CD14-positive monocyte (primary cell): ENCODE data around the gene PIK3IP1. TPM values are rescaled to one million over a fixed set of nuclear protein-coding genes. Genes with fewer than 3 reads are reported as not detected.

Source experiments
- DNase-seq, 3 donors: peaks; one replicate each; pipeline ENCODE4 v3.0.0-alpha.2; 2011 to 2022
- H2AFZ ChIP-seq: 2 replicates; pipeline ENCODE4 v1.6.0; 2012; ENCODE audit warnings: mild to moderate bottlenecking, low read depth, low read length, inconsistent platforms; ENCODE audit not compliant: insufficient read depth, poor library complexity, severe bottlenecking
- H3K27ac ChIP-seq, 2 donors: 1 replicate in 1 of 2; 2 replicates in 1 of 2; pipeline ENCODE4 v1.5.1; 2012 to 2013; ENCODE audit warnings: low read length in 2 of 2, control low read depth in 1 of 2, inconsistent platforms in 1 of 2, low read depth in 1 of 2, mild to moderate bottlenecking in 1 of 2
- H3K27me3 ChIP-seq, 2 donors: one replicate each; pipeline versions ENCODE4 v1.6.0 to v1.6.1; 2011 to 2013; ENCODE audit warnings: low read length in 2 of 2; ENCODE audit not compliant: control insufficient read depth in 2 of 2, insufficient read depth in 2 of 2
- H3K36me3 ChIP-seq, 2 donors: replicated peaks in 1 of 2; 1 replicate in 1 of 2; 2 replicates in 1 of 2; pipeline versions ENCODE4 v1.5.1 to v1.6.1; 2012 to 2013; ENCODE audit warnings: low read length in 2 of 2, control low read depth in 1 of 2, inconsistent platforms in 1 of 2, mild to moderate bottlenecking in 1 of 2; ENCODE audit not compliant: insufficient read depth in 2 of 2, control insufficient read depth in 1 of 2
- H3K4me1 ChIP-seq, 2 donors: 1 replicate in 1 of 2; 2 replicates in 1 of 2; pipeline versions ENCODE4 v1.5.1 to v1.6.1; 2012 to 2013; ENCODE audit warnings: low read length in 2 of 2, control low read depth in 1 of 2, inconsistent platforms in 1 of 2, mild to moderate bottlenecking in 1 of 2, moderate library complexity in 1 of 2; ENCODE audit not compliant: insufficient read depth in 2 of 2, control insufficient read depth in 1 of 2
- H3K4me2 ChIP-seq: replicated peaks from 2 replicates; pipeline ENCODE3; 2012; ENCODE audit warnings: low read length, moderate library complexity, mild to moderate bottlenecking; ENCODE audit not compliant: poor library complexity, severe bottlenecking; ENCODE audit errors: extremely low read depth
- H3K4me3 ChIP-seq, 3 experiments: fragments of 200-600 bp in 1 of 3; sonication (generic) in 1 of 3; replicated peaks in 1 of 3; 1 replicate in 2 of 3; 2 replicates in 1 of 3; pipeline ENCODE4 v1.5.1; 2011 to 2013; ENCODE audit warnings: low read length in 3 of 3, mild to moderate bottlenecking in 3 of 3, control low read depth in 2 of 3, low read depth in 2 of 3, inconsistent platforms in 1 of 3, moderate library complexity in 1 of 3
- H3K79me2 ChIP-seq: 2 replicates; pipeline ENCODE4 v1.6.0; 2012; ENCODE audit warnings: mild to moderate bottlenecking, control low read depth, inconsistent platforms, low read length, moderate library complexity; ENCODE audit not compliant: insufficient read depth
- H3K9ac ChIP-seq: 2 replicates; pipeline ENCODE4 v1.6.0; 2017; ENCODE audit warnings: low read length, mild to moderate bottlenecking; ENCODE audit not compliant: insufficient read depth, poor library complexity, severe bottlenecking
- H3K9me3 ChIP-seq, 2 donors: replicated peaks in 1 of 2; 1 replicate in 1 of 2; 2 replicates in 1 of 2; pipeline versions ENCODE4 v1.5.1 to v1.6.1; 2012 to 2013; ENCODE audit warnings: low read length in 2 of 2, control low read depth in 1 of 2; ENCODE audit not compliant: control insufficient read depth in 1 of 2, insufficient read depth in 1 of 2
- H4K20me1 ChIP-seq: 2 replicates; pipeline ENCODE4 v1.6.0; 2012; ENCODE audit warnings: mild to moderate bottlenecking, low read length, control low read depth, moderate library complexity; ENCODE audit not compliant: insufficient read depth
- H3K27ac Mint-ChIP-seq, 7 donors: one replicate each; pipeline ENCODE4 v1.8.0; 2020; ENCODE audit warnings: mild to moderate bottlenecking in 7 of 7, mixed read lengths in 7 of 7, moderate library complexity in 6 of 7, inconsistent platforms in 2 of 7
- H3K27me3 Mint-ChIP-seq, 3 donors: one replicate each; pipeline ENCODE4 v1.8.0; 2021 to 2022; ENCODE audit warnings: low read depth in 3 of 3, mild to moderate bottlenecking in 3 of 3, mixed read lengths in 3 of 3, moderate library complexity in 3 of 3, inconsistent platforms in 1 of 3
- H3K36me3 Mint-ChIP-seq, 2 donors: one replicate each; pipeline ENCODE4 v1.8.0; 2020; ENCODE audit warnings: mixed read lengths in 2 of 2, inconsistent platforms in 1 of 2, mild to moderate bottlenecking in 1 of 2
- H3K4me1 Mint-ChIP-seq: one replicate; pipeline ENCODE4 v1.8.0; 2020; ENCODE audit warnings: mild to moderate bottlenecking, mixed read lengths
- H3K4me3 Mint-ChIP-seq, 2 donors: one replicate each; pipeline ENCODE4 v1.8.0; 2020; ENCODE audit warnings: mild to moderate bottlenecking in 2 of 2, mixed read lengths in 2 of 2, moderate library complexity in 1 of 2
- H3K9me3 Mint-ChIP-seq, 7 donors: one replicate each; pipeline ENCODE4 v1.8.0; 2020 to 2022; ENCODE audit warnings: mixed read lengths in 7 of 7, mild to moderate bottlenecking in 6 of 7, moderate library complexity in 6 of 7, inconsistent platforms in 2 of 7
- WGBS: methylation state at CpG from one replicate; pipeline ENCODE4 v1.1.5; 2013; ENCODE audit warnings: missing lambda C conversion rate; ENCODE audit not compliant: insufficient coverage; 5-methylcytosine and 5-hydroxymethylcytosine counted together
- intact Hi-C, 2 donors: fragments of 100-400 bp; cut with micrococcal nuclease; formaldehyde crosslinking; loops; one replicate each; pipeline versions ENCODE4 v1.15.0 to v1.15.1; 2023
- polyA plus RNA-seq, 3 donors: library from polyadenylated mRNA; depleted of rRNA in 1 of 3; unstranded in 2 of 3; stranded (reverse) in 1 of 3; fragments of 300-500 nt in 2 of 3; fragments of >200 nt in 1 of 3; fragmentation: Illumina TruSeq in 2 of 3; gene quantifications; 1 replicate in 2 of 3; 2 replicates in 1 of 3; pipeline ENCODE4 v1.2.3, GENCODE V29; 2012 to 2021
- TF ChIP-seq, protein P1 (sequence below): fragments of 200-600 bp; IDR thresholded peaks from one replicate; pipeline ENCODE4 v1.8.0; 2022; ENCODE audit warnings: antibody characterized with exemption, mild to moderate bottlenecking

PIK3IP1 gene
- polyA plus RNA-seq, 3 donors = 21.8 to 37.3 (median 21.9) TPM

DNA sequence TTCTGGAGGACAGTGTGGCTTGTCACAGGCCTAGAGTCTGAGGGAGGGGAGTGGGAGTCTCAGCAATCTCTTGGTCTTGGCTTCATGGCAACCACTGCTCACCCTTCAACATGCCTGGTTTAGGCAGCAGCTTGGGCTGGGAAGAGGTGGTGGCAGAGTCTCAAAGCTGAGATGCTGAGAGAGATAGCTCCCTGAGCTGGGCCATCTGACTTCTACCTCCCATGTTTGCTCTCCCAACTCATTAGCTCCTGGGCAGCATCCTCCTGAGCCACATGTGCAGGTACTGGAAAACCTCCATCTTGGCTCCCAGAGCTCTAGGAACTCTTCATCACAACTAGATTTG lies 13.0 kb downstream of the PIK3IP1 start:
- H3K36me3 Mint-ChIP-seq = peaks cover 82 to 92% of the 10 kb centered on the region in 2 donors
- Histone ChIP-seq H3K79me2 (no peaks in the 10 kb centered on the region), H3K9me3 (no peaks in the 10 kb centered on the region), H3K4me1 (no peaks in the 10 kb centered on the region), H3K4me2 (no peak overlapping the region), H3K4me3 (no peak overlapping the region), H2AFZ (no peak overlapping the region), H4K20me1 (peaks cover 25% of the 10 kb centered on the region), H3K9ac (no peak overlapping the region), H3K27ac (peak overlapping the region in 1 of 2 donors; percentile 31), H3K36me3 (peaks cover 78 to 95% of the 10 kb centered on the region in 2 donors), H3K27me3 (no peaks in the 10 kb centered on the region)
- H3K27me3 Mint-ChIP-seq = no peaks in the 10 kb centered on the region
- H3K27ac Mint-ChIP-seq = peak overlapping the region in 1 of 7 donors; percentile 29
- TF ChIP-seq, protein P1, sequence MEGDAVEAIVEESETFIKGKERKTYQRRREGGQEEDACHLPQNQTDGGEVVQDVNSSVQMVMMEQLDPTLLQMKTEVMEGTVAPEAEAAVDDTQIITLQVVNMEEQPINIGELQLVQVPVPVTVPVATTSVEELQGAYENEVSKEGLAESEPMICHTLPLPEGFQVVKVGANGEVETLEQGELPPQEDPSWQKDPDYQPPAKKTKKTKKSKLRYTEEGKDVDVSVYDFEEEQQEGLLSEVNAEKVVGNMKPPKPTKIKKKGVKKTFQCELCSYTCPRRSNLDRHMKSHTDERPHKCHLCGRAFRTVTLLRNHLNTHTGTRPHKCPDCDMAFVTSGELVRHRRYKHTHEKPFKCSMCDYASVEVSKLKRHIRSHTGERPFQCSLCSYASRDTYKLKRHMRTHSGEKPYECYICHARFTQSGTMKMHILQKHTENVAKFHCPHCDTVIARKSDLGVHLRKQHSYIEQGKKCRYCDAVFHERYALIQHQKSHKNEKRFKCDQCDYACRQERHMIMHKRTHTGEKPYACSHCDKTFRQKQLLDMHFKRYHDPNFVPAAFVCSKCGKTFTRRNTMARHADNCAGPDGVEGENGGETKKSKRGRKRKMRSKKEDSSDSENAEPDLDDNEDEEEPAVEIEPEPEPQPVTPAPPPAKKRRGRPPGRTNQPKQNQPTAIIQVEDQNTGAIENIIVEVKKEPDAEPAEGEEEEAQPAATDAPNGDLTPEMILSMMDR = no peak
- intact Hi-C loops = loop anchor here in 1 of 2 donors (10.0 kb wide), 2 partner anchors 174 to 514 kb away; partner anchors contain the start of gene SELENOM
- no peaks in the 10 kb centered on the region for H3K4me1 Mint-ChIP-seq
- peaks cover 0 to 2% (median 0%) of the 10 kb centered on the region in 7 donors for H3K9me3 Mint-ChIP-seq
- DNase-seq = no peak
- H3K4me3 Mint-ChIP-seq = no peak overlapping the region

DNA sequence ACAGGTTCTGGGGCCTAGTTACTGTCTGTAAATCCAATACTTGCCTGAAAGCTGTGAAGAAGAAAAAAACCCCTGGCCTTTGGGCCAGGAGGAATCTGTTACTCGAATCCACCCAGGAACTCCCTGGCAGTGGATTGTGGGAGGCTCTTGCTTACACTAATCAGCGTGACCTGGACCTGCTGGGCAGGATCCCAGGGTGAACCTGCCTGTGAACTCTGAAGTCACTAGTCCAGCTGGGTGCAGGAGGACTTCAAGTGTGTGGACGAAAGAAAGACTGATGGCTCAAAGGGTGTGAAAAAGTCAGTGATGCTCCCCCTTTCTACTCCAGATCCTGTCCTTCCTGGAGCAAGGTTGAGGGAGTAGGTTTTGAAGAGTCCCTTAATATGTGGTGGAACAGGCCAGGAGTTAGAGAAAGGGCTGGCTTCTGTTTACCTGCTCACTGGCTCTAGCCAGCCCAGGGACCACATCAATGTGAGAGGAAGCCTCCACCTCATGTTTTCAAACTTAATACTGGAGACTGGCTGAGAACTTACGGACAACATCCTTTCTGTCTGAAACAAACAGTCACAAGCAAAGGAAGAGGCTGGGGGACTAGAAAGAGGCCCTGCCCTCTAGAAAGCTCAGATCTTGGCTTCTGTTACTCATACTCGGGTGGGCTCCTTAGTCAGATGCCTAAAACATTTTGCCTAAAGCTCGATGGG lies 13.5 kb downstream of the PIK3IP1 start:
- TF ChIP-seq, protein P1 = no peak
- peaks cover 84 to 93% of the 10 kb centered on the region in 2 donors for H3K36me3 Mint-ChIP-seq
- Histone ChIP-seq H4K20me1 (peaks cover 22% of the 10 kb centered on the region), H3K9ac (no peak overlapping the region), H3K9me3 (no peaks in the 10 kb centered on the region), H3K79me2 (no peaks in the 10 kb centered on the region), H3K27me3 (no peaks in the 10 kb centered on the region), H3K36me3 (peaks cover 80 to 95% of the 10 kb centered on the region in 2 donors), H3K4me3 (no peak overlapping the region), H2AFZ (no peak overlapping the region), H3K4me1 (no peaks in the 10 kb centered on the region), H3K4me2 (no peak overlapping the region), H3K27ac (peak overlapping the region in 1 of 2 donors; percentile 31)
- H3K27ac Mint-ChIP-seq = peak overlapping the region in 6 of 7 donors; percentile 15 to 51 (median 31)
- H3K4me1 Mint-ChIP-seq = no peaks in the 10 kb centered on the region
- no peak for DNase-seq
- no peaks in the 10 kb centered on the region for H3K27me3 Mint-ChIP-seq
- peaks cover 0 to 2% (median 0%) of the 10 kb centered on the region in 7 donors for H3K9me3 Mint-ChIP-seq
- H3K4me3 Mint-ChIP-seq = no peak overlapping the region
- intact Hi-C loops = loop anchor here in 1 of 2 donors (10.0 kb wide), 2 partner anchors 174 to 514 kb away; partner anchors contain the start of gene SELENOM
- WGBS = 100% methylated on average over 2 of the region's 6 CpGs
